AG10803 (cell line): Measurements from ENCODE around the gene YWHAG.
A peak's percentile ranks its signal among the peaks of the same experiment; 100 is the strongest.
"Not testable (repeated sequence)": the region's sequence is repeated elsewhere in the genome, so short reads cannot be mapped to it uniquely, and the experiment has no call there.

Experiments used
- DNase-seq: peaks from one replicate; pipeline ENCODE4 v3.0.0; 2010; ENCODE audit warnings: low read depth
- H3K4me3 ChIP-seq: 2 replicates; pipeline ENCODE4 v1.5.1; 2011; ENCODE audit warnings: mild to moderate bottlenecking, low read length, control low read depth
- CTCF ChIP-seq: conservative IDR thresholded peaks from 2 replicates; pipeline ENCODE4 v1.5.1; 2011; ENCODE audit warnings: mild to moderate bottlenecking, low read length, control low read depth, inconsistent platforms

Gene YWHAG

GRCh38 chr7:76300166-76300731 lies 58.5 kb downstream of the YWHAG start:
- TF ChIP-seq CTCF, result no peak
- DNase-seq, result peak; percentile 79
- no peak overlapping the region for H3K4me3 ChIP-seq

GRCh38 chr7:76296743-76297740 lies 61.7 kb downstream of the YWHAG start:
- DNase-seq, result peak; percentile 93
- peak; percentile 37 for TF ChIP-seq CTCF
- H3K4me3 ChIP-seq, result peak overlapping the region; percentile 26

- TF ChIP-seq CTCF, result no peak
- peak overlapping the region; percentile 56 for H3K4me3 ChIP-seq
- DNase-seq, result peak; percentile 95
These were observed 64.3 kb downstream of the YWHAG start for GRCh38 chr7:76294344-76295024.

DNA sequence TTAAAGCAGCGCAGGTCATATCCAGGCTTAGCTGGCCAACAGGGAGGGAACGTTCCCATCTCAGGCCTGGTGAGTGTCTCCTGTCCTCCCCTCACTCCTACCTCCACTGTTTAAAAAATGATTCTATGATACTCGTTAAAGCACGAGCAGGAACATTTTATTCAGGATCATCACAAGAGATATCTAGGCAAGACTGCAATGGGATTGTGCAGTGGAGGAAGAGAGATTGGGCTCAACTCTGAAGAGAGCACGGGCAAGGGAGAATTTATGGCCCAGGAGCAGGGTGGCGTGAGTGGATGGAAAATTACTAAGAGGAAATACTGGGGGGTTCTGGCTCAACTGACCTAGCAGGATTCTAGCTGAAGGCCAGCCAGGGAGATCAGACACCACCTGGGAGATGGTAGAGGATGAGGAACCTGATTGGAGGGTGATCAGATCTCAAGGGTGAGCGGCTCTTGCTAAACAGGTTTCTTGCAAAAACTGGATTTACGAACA lies 65.3 kb downstream of the YWHAG start:
- no peak for TF ChIP-seq CTCF
- no peak for DNase-seq
- no peak overlapping the region for H3K4me3 ChIP-seq

DNA sequence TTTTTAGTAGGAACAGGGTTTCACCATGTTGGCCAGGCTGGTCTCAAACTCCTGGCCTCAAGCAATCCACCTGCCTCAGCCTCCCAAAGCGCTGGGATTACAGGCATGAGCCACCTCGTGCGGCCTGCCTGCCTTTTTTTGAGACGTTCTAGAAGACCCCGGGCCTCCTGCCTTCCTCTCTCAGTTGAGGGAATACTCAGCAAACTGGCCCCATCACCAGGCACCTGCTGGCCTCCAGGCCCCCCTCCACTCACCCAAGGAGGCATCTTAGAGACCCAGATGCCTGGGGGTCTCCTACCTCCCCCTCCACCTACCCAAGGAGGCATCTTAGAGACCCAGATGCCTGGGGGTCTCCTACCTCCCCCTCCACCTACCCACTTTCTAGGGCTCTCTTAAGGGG lies 65.9 kb downstream of the YWHAG start:
- not testable (repeated sequence) for DNase-seq, H3K4me3 ChIP-seq

DNA sequence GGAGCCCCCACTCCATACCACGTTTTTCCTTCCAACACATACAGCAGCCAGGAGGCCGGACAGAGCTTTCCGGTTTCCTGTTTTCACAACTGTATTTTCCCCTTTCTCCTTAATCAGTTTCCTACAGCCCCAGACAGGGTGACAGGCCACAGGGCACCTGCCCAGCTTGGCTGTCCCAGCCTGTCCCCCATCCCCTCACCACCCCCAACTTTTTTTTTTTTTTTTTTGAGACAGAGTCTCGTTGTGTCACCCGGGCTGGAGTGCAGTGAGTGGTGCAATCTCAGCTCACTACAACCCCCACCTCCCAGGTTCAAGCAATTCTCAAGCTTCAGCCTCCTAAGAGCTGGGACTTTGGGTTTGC lies 66.6 kb downstream of the YWHAG start:
- peak overlapping the region; percentile 54 for H3K4me3 ChIP-seq
- peak; percentile 50 for DNase-seq
- no peak for TF ChIP-seq CTCF

DNA sequence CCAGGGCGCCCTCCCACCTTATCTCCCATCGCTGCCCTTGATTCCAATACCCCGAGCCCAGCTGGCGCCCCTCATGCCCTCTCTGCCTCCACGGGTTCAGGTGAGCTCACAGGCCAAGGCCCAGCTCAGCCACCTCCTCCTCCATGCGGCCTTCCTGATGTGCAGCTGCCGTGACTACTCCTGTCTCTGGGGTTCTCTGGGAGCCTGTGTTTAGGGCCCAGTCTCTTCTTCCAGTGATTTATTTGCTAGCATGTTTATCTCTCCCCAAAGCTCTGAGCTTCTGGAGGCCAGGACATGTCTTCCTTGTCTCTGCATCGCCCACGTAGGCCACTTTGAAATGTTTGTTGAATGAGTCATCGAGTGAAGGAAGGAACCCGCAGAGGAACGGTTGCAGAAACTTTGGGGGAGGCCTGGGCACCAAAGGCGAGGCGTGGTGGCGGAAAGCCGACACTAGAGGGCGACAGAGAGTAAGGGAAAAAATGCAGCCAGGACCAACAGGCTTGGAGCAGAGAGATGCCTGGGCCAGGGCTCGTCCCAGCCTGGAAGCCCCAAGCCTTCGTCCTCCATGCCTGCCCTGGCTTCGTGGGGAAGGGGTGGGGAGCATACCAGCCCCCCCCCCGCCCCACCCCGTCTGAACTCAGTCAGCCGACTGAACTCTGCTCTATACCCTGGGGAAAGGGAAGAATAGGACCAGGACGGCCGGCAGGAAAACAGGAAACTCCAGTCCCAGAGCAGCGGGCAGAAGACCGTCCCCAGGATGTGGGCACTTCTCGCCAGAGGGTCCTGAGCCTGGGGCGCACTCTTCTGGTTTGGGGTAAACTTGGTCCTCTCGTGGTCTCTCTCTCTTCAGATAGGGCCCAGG lies 67.2 kb downstream of the YWHAG start:
- DNase-seq, result peak; percentile 98
- peak; percentile 96 for TF ChIP-seq CTCF
- H3K4me3 ChIP-seq, result peak overlapping the region; percentile 54

GRCh38 chr7:76290847-76291350 lies 67.9 kb downstream of the YWHAG start:
- not testable (repeated sequence) for H3K4me3 ChIP-seq

More at GRCh38 chr7:76290847-76291350, 67.9 kb downstream of the YWHAG start:
- DNase-seq, result not testable (repeated sequence)
